ENCODE data around the gene HOXC11. TPM values are rescaled to one million over a fixed set of nuclear protein-coding genes. Genes with fewer than 3 reads are reported as not detected.

The HOXC11 gene
- total and polyA plus RNA-seq, 10 of the 15 experiments (the other 5 are each of a cell fraction or from before 2014, with no cell fraction given) = not detected

DNA sequence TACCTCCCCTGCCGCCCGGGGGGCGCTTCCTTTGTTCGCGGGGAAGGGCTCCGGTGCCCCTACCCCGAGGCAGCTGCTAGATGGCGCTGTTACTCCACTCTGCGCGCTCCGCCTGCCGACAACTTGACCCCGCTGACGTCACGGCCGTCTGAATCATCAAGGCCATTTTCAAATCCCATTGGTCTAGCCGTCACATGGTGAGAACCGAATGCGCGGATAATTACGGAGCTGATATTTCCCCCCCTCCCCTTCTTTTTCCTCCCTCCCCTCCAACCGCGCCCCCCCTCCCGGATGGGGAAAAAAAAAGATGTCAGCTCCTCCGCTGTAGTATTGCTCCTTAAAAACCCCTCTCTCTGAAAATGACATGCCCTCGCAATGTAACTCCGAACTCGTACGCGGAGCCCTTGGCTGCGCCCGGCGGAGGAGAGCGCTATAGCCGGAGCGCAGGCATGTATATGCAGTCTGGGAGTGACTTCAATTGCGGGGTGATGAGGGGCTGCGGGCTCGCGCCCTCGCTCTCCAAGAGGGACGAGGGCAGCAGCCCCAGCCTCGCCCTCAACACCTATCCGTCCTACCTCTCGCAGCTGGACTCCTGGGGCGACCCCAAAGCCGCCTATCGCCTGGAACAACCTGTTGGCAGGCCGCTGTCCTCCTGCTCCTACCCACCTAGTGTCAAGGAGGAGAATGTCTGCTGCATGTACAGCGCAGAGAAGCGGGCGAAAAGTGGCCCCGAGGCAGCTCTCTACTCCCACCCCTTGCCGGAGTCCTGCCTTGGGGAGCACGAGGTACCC, 12.2 kb downstream of the HOXC11 start, which contains the start of gene HOXC10 (continued):
- TF ChIP-seq CHD1 (IDR thresholded peaks at IDR 0.05; ENCODE audit: low read depth, low read length) (no peak), JUND (IDR thresholded peaks at IDR 0.05; ENCODE audit: low read depth, low read length) (0 out of 2 replicates have a peak, but pooled peaks have one; percentile 8), BMI1 (IDR thresholded peaks at IDR 0.05; ENCODE audit: borderline replicate concordance) (0 out of 2 replicates have a peak, but pooled peaks have one; percentile 7), CREB1 (IDR thresholded peaks at IDR 0.05; ENCODE audit: low read depth) (peak; percentile 91), RAD21 (IDR thresholded peaks at IDR 0.05; ENCODE audit: insufficient read depth, low read depth, low read length) (peak; percentile 77)
- TF ChIP-seq, protein P1, sequence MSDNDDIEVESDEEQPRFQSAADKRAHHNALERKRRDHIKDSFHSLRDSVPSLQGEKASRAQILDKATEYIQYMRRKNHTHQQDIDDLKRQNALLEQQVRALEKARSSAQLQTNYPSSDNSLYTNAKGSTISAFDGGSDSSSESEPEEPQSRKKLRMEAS (IDR thresholded peaks at IDR 0.05; ENCODE audit: low read depth, low read length) = peak; percentile 44; the same call in 1 of the 2 replicates

DNA sequence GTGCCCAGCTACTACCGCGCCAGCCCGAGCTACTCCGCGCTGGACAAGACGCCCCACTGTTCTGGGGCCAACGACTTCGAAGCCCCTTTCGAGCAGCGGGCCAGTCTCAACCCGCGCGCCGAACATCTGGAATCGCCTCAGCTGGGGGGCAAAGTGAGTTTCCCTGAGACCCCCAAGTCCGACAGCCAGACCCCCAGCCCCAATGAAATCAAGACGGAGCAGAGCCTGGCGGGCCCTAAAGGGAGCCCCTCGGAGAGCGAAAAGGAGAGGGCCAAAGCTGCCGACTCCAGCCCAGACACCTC, 12.7 kb downstream of the HOXC11 start:
- no peak overlapping the region for H3K4me3 ChIP-seq
- no peak for DNase-seq (ENCODE audit: low read depth, low spot score)
- intact Hi-C loops (cut with micrococcal nuclease; ENCODE audit: unreplicated experiment) (loop anchor here (2.0 to 10.0 kb wide), 4 partner anchors 191 to 281 kb away; no protein-coding TSS in a partner anchor), in situ Hi-C loops (cut with MboI) (no loop called here)
- ATAC-seq = no peak
- H3K4me1 ChIP-seq (ENCODE audit: control insufficient read depth, insufficient read depth, low read length) = peaks cover 21% of the 10 kb centered on the region
- ChIA-PET POLR2A (interaction anchor here (1.2 kb wide), 1 partner anchor 10 kb away, joined by 3 read pairs; no protein-coding TSS in a partner anchor), SMC1A (ENCODE audit: uncharacterized antibody, unreplicated experiment) (interaction anchor here (1.0 to 4.5 kb wide), 5 partner anchors 10 to 221 kb away, joined by 3 to 29 read pairs (median 6); partner anchors contain the start of genes HOXC5 and HOXC9), CTCF (interaction anchor here (0.5 to 5.5 kb wide), 27 partner anchors 9 to 361 kb away, joined by 3 to 54 read pairs (median 4); partner anchors contain the start of genes HOXC5, HOXC6, HOXC8 and HOXC9), RAD21 (ENCODE audit: unreplicated experiment) (interaction anchor here (1.0 to 3.3 kb wide), 11 partner anchors 10 to 235 kb away, joined by 3 to 14 read pairs (median 4); partner anchors contain the start of genes HOXC8 and HOXC9)
- no peaks in the 10 kb centered on the region for H3K36me3 ChIP-seq (ENCODE audit: control insufficient read depth in 2 of 2, insufficient read depth in 2 of 2, low read length in 1 of 2)
- peaks cover 3% of the 10 kb centered on the region; the same call in 1 of the 2 replicates for H4K20me1 ChIP-seq (ENCODE audit: control insufficient read depth, insufficient read depth)
- H3K27me3 ChIP-seq (replicated peaks in 1 of 2; ENCODE audit: control insufficient read depth in 2 of 2, insufficient read depth in 2 of 2, low read length in 1 of 2) = peaks cover 29 to 52% of the 10 kb centered on the region in 2 experiments
- H3K79me2 ChIP-seq (ENCODE audit: control insufficient read depth, insufficient read depth, low read length) = no peaks in the 10 kb centered on the region
- WGBS (ENCODE audit: insufficient coverage, insufficient replicate concordance, low lambda C conversion rate, missing lambda C conversion rate) = 53% methylated on average over 20 of the region's 21 CpGs
- no peak for TF ChIP-seq CHD2 (IDR thresholded peaks at IDR 0.05; ENCODE audit: borderline replicate concordance, low read depth, low read length)
- TF ChIP-seq PAX5 (IDR thresholded peaks at IDR 0.05; ENCODE audit: borderline replicate concordance, low read depth, low read length) = no peak
- 0 out of 2 replicates have a peak, but pooled peaks have one; percentile 7 for TF ChIP-seq BMI1 (IDR thresholded peaks at IDR 0.05; ENCODE audit: borderline replicate concordance)
- TF ChIP-seq, protein P1 (IDR thresholded peaks at IDR 0.05; ENCODE audit: low read depth, low read length) = no peak
- no peaks in the 10 kb centered on the region for H3K9me3 ChIP-seq (replicated peaks; ENCODE audit: control insufficient read depth, insufficient read depth, low read length)
- H2AFZ ChIP-seq (ENCODE audit: control insufficient read depth, low read depth, low read length) = no peak overlapping the region
- H3K27ac ChIP-seq (ENCODE audit: control insufficient read depth, insufficient read depth) = no peak overlapping the region
- H3K4me2 ChIP-seq (ENCODE audit: control insufficient read depth, insufficient read depth) = peak overlapping the region; percentile 57; the same call in 1 of the 2 replicates
- FAIRE-seq = no peak
- H3K9ac ChIP-seq (ENCODE audit: control insufficient read depth, insufficient read depth, low read length) = no peak overlapping the region
- no TSS peak for BruUV-seq (replicated peaks)

All from GM12878 (cell line).